Neural progenitor cell (in vitro differentiated cells): ENCODE measurements around the gene LIMK1.

Experiments
- EZH2 ChIP-seq: fragments of 200-600 bp; sonication (generic); IDR thresholded peaks from 2 replicates; pipeline ENCODE4 v1.6.1; 2017; ENCODE audit warnings: antibody characterized with exemption, mild to moderate bottlenecking, moderate library complexity
- EZH2phosphoT487 ChIP-seq: fragments of 200-600 bp; sonication (generic); IDR thresholded peaks from 2 replicates; pipeline ENCODE4 v1.6.1; 2017; ENCODE audit warnings: antibody characterized with exemption
- TF ChIP-seq, protein P1 (sequence below): fragments of 200-600 bp; sonication (generic); IDR thresholded peaks from 2 replicates; pipeline ENCODE4 v1.5.1; 2017; ENCODE audit warnings: antibody characterized with exemption, mild to moderate bottlenecking

DNA sequence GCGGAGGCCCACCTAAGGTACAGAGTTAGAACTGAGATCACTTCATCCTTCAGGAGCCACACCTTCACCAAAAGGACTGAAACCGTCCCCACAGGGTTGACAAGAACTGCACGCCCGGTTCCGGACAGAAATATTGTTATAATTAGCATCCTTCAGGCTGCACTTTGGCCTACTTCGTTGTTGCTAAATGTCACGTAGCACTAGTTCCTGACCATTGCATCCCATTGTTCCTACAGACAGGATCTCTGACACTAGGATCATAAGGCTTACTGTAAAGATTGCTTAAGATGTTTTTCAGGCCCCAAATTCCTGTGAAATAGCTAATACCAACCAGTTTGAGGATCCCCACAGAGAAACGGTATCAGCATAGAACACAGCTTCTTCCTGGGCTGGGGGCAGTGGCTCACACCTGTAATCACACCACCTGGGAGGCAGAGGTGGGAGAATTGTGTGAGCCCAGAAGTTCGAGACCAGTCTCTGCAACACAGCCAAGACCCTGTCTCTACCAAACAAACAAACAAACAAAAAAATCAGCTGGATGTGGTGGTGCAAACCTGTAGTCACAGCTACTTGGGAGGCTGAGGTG is 72.3 kb downstream of the LIMK1 start:
- TF ChIP-seq, protein P1, sequence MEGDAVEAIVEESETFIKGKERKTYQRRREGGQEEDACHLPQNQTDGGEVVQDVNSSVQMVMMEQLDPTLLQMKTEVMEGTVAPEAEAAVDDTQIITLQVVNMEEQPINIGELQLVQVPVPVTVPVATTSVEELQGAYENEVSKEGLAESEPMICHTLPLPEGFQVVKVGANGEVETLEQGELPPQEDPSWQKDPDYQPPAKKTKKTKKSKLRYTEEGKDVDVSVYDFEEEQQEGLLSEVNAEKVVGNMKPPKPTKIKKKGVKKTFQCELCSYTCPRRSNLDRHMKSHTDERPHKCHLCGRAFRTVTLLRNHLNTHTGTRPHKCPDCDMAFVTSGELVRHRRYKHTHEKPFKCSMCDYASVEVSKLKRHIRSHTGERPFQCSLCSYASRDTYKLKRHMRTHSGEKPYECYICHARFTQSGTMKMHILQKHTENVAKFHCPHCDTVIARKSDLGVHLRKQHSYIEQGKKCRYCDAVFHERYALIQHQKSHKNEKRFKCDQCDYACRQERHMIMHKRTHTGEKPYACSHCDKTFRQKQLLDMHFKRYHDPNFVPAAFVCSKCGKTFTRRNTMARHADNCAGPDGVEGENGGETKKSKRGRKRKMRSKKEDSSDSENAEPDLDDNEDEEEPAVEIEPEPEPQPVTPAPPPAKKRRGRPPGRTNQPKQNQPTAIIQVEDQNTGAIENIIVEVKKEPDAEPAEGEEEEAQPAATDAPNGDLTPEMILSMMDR = no peak
- TF ChIP-seq EZH2 = no peak
- no peak for TF ChIP-seq EZH2phosphoT487
